MM.1S (cell line): Measurements from ENCODE around the gene CHTF8.

ENCODE experiments used
- DNase-seq: peaks from one replicate; pipeline ENCODE4 v3.0.0-alpha.2; 2015
- H2AFZ ChIP-seq: fragments of 300-600 bp; sonication (generic); 2 replicates; pipeline ENCODE4 v1.6.0; 2016; ENCODE audit warnings: antibody characterized with exemption, low read length
- H3F3A ChIP-seq: fragments of 300-600 bp; sonication (generic); 2 replicates; pipeline ENCODE4 v1.6.1; 2016; ENCODE audit warnings: mild to moderate bottlenecking, antibody characterized with exemption, low read length, moderate library complexity, mixed read lengths; ENCODE audit not compliant: insufficient read depth
- H3K27ac ChIP-seq: fragments of 300-600 bp; sonication (generic); 2 replicates; pipeline ENCODE4 v1.5.1; 2016; ENCODE audit warnings: mild to moderate bottlenecking, low read length
- H3K27me3 ChIP-seq: fragments of 300-600 bp; sonication (generic); replicated peaks from 2 replicates; pipeline ENCODE4 v1.6.0; 2016; ENCODE audit warnings: low read length; ENCODE audit not compliant: insufficient read depth
- H3K36me3 ChIP-seq: fragments of 300-600 bp; sonication (generic); replicated peaks from 2 replicates; pipeline ENCODE4 v1.6.1; 2016; ENCODE audit warnings: mild to moderate bottlenecking, low read length, mixed read lengths; ENCODE audit not compliant: insufficient read depth
- H3K4me1 ChIP-seq: fragments of 300-600 bp; sonication (generic); 2 replicates; pipeline ENCODE4 v1.6.1; 2016; ENCODE audit warnings: low read length, mixed read lengths
- H3K4me2 ChIP-seq: fragments of 300-600 bp; sonication (generic); 2 replicates; pipeline ENCODE4 v1.6.0; 2016; ENCODE audit warnings: low read depth, low read length
- H3K4me3 ChIP-seq: fragments of 300-600 bp; sonication (generic); 2 replicates; pipeline ENCODE4 v1.5.1; 2016; ENCODE audit warnings: low read length, mixed read lengths
- H3K79me2 ChIP-seq: fragments of 300-600 bp; sonication (generic); 2 replicates; pipeline ENCODE4 v1.6.1; 2016; ENCODE audit warnings: mixed run types, low read length, mixed read lengths
- H3K9ac ChIP-seq: fragments of 300-600 bp; sonication (generic); 2 replicates; pipeline ENCODE4 v1.6.1; 2016; ENCODE audit warnings: low read length, mixed read lengths
- H3K9me2 ChIP-seq: fragments of 300-600 bp; sonication (generic); replicated peaks from 2 replicates; pipeline ENCODE4 v1.6.1; 2016; ENCODE audit warnings: mild to moderate bottlenecking, low read length, mixed read lengths; ENCODE audit not compliant: insufficient read depth
- H3K9me3 ChIP-seq: fragments of 300-600 bp; sonication (generic); replicated peaks from 2 replicates; pipeline ENCODE4 v1.6.1; 2016; ENCODE audit warnings: mild to moderate bottlenecking, low read length, mixed read lengths; ENCODE audit not compliant: insufficient read depth
- H4K20me1 ChIP-seq: fragments of 300-600 bp; sonication (generic); 2 replicates; pipeline ENCODE4 v1.6.1; 2016; ENCODE audit warnings: mild to moderate bottlenecking, low read length, moderate library complexity, mixed read lengths; ENCODE audit not compliant: insufficient read depth
- CTCF ChIP-seq: fragments of 300-600 bp; sonication (generic); IDR thresholded peaks from 2 replicates; pipeline ENCODE4 v1.5.1; 2016; ENCODE audit warnings: antibody characterized with exemption, low read length, mixed read lengths
- EZH2 ChIP-seq: fragments of 300-600 bp; sonication (generic); optimal IDR thresholded peaks from 2 replicates; pipeline ENCODE3; 2017; ENCODE audit warnings: low read depth, mild to moderate bottlenecking, antibody characterized with exemption, low read length, mixed read lengths
- EZH2phosphoT487 ChIP-seq: fragments of 300-600 bp; sonication (generic); IDR thresholded peaks from 2 replicates; pipeline ENCODE4 v1.6.1; 2018; ENCODE audit warnings: antibody characterized with exemption, low read length

Gene CHTF8

DNA sequence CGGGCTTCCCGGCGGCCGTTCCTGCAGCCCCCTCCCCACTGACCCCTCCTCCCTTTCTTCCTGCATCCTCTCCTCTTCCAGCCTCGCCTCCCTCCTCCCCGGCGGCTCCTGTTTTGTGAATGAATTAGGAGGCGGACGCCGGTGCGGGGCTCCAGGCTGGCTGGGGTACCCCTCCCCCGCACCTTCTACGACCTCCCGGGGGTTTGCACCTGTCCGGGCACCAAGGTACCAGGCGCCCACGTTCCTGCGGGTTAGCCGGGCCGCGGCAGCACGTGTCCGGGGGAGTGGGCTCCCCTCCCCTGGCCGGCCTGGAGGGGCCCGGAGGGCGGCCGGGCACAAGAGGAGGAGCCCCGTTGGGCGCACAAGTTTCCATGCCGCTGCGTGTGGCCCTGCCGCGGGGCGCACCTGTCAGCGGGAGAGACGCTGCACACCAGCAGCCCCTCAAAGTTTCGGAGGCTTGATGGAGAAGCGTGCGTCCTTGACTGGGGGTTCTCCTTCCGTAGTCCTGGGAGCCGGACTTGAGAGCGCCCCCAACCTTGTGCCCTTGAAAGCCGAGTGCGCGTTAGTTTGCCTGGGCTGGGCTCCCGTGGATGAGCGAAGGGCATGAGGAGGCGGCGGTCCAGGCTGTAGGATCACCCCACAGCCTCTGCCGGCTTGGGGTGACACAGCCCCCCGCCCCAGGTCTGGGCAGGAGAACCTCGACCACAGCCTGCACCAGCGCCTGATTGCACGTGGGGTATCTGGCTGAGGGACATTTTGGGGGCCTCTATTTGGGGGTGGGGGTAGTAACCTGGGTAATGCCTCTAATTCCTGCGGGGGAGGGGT lies 25.7 kb downstream of the CHTF8 start:
- H3K27ac ChIP-seq: no peak overlapping the region
- no peaks in the 10 kb centered on the region for H3K9me3 ChIP-seq
- H4K20me1 ChIP-seq: no peaks in the 10 kb centered on the region
- no peaks in the 10 kb centered on the region for H3K36me3 ChIP-seq
- peak overlapping the region; percentile 100 for H3K4me2 ChIP-seq
- no peak overlapping the region for H3K9ac ChIP-seq
- H3K4me3 ChIP-seq: peak overlapping the region; percentile 67
- no peaks in the 10 kb centered on the region for H3K27me3 ChIP-seq
- peak overlapping the region; percentile 61; the same call in 1 of the 2 replicates for H2AFZ ChIP-seq
- H3K79me2 ChIP-seq: no peaks in the 10 kb centered on the region
- DNase-seq: no peak
- H3K4me1 ChIP-seq: no peaks in the 10 kb centered on the region
- no peaks in the 10 kb centered on the region for H3F3A ChIP-seq
- no peak for TF ChIP-seq EZH2
- TF ChIP-seq CTCF: no peak
- no peak for TF ChIP-seq EZH2phosphoT487
- no peaks in the 10 kb centered on the region for H3K9me2 ChIP-seq

DNA sequence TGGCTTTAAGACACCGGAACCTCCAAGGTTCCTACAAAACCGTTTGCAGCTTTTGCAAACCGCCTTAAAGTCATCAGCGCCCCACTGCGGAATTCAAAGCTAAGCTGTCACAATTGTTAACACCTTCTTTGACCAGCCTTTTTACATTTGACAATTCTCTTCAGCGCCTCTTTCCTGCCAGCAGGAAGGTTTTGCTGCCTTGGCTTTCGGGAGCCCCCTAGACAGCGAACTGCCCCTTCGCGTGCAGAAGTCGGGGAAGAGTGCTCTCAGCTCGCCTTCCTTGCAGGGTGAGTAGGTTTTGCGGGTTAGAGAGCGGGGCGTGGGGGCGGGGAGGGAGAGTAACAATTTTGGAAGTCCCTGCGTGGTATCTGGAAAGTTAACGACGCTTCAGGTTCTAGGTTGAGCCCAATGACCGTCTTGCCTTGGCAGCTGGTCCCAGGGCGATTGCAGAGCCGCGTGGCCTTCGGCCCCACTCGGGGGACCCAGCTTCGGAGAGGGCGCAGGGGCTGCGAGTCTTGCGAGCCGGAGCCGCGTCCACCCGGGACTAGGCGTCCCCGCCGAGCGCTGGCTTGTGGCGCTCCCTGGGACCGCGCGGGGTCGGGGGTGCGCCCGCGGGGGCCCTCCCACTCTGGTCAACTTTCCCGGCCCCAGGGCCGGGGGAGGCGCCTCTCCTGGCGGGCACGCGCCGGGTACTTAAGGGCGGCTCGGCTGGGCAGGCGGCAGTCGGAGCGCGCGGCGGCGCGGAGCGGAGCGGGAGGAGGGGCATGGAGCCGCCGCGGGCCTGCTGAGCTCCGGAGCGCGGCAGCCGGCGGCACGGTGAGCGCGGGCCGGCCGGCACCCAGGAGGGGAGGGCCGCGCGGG lies 26.7 kb downstream of the CHTF8 start, which contains the start of gene HAS3:
HAS3 (plus strand) TSS at position 153 of the 861 bp plus-strand sequence. CDS start 3,743 bp downstream, outside the sequence.
- Histone ChIP-seq H3F3A (no peaks in the 10 kb centered on the region), H3K27me3 (no peaks in the 10 kb centered on the region), H3K4me1 (no peaks in the 10 kb centered on the region), H2AFZ (peak within 1 kb of the TSS; percentile 78), H3K4me2 (peak within 1 kb of the TSS; percentile 100), H3K9me2 (no peaks in the 10 kb centered on the region), H3K36me3 (no peaks in the 10 kb centered on the region), H3K9me3 (no peaks in the 10 kb centered on the region), H3K27ac (no peak within 1 kb of the TSS), H4K20me1 (no peaks in the 10 kb centered on the region), H3K79me2 (no peaks in the 10 kb centered on the region), H3K9ac (peak within 1 kb of the TSS; percentile 30; the same call in 1 of the 2 replicates), H3K4me3 (peak within 1 kb of the TSS; percentile 68)
- peak; percentile 37 for TF ChIP-seq CTCF
- no peak for TF ChIP-seq EZH2phosphoT487
- DNase-seq: peak; percentile 55

GRCh38 chr16:69100071-69100691 lies 32.2 kb downstream of the CHTF8 start:
- H3K9me2 ChIP-seq: no peaks in the 10 kb centered on the region
- no peaks in the 10 kb centered on the region for H3K9me3 ChIP-seq

More at GRCh38 chr16:69100071-69100691, 32.2 kb downstream of the CHTF8 start:
- H3K27ac ChIP-seq: no peak overlapping the region
- no peaks in the 10 kb centered on the region for H3K4me1 ChIP-seq
- no peaks in the 10 kb centered on the region for H3K36me3 ChIP-seq
- TF ChIP-seq CTCF: no peak
- no peak for TF ChIP-seq EZH2phosphoT487
- TF ChIP-seq EZH2: no peak
- H3K4me3 ChIP-seq: no peak overlapping the region
- H4K20me1 ChIP-seq: no peaks in the 10 kb centered on the region
- H3K4me2 ChIP-seq: no peak overlapping the region
- H3K27me3 ChIP-seq: no peaks in the 10 kb centered on the region
- H3K9ac ChIP-seq: no peak overlapping the region
- H2AFZ ChIP-seq: no peak overlapping the region
- H3K79me2 ChIP-seq: no peaks in the 10 kb centered on the region
- no peaks in the 10 kb centered on the region for H3F3A ChIP-seq
- no peak for DNase-seq
